OCI-LY1 (cell line): ENCODE measurements around the gene GLTP.

Source experiments
- H2AFZ ChIP-seq: fragments of 200-600 bp; sonication (generic), shearing (Covaris generic); 2 replicates; pipeline ENCODE4 v1.6.0; 2014; ENCODE audit warnings: antibody characterized with exemption, mild to moderate bottlenecking, low read length
- H3F3A ChIP-seq: fragments of 200-600 bp; sonication (generic), shearing (Covaris generic); 2 replicates; pipeline ENCODE4 v1.6.0; 2014; ENCODE audit warnings: mild to moderate bottlenecking, antibody characterized with exemption, low read length, moderate library complexity; ENCODE audit not compliant: insufficient read depth
- H3K27ac ChIP-seq: fragments of 200-600 bp; sonication (generic); 2 replicates; pipeline ENCODE4 v1.5.1; 2014; ENCODE audit warnings: low read length, mixed run types, mild to moderate bottlenecking, low read depth; ENCODE audit not compliant: poor library complexity, severe bottlenecking
- H3K27me3 ChIP-seq: fragments of 200-600 bp; sonication (generic); 2 replicates; pipeline ENCODE4 v1.6.0; 2014; ENCODE audit warnings: antibody characterized with exemption, mild to moderate bottlenecking, low read length, moderate library complexity; ENCODE audit not compliant: insufficient read depth
- H3K36me3 ChIP-seq: fragments of 200-600 bp; sonication (generic); 2 replicates; pipeline ENCODE4 v1.6.1; 2014; ENCODE audit warnings: mild to moderate bottlenecking, antibody characterized with exemption, low read length, moderate library complexity, mixed read lengths; ENCODE audit not compliant: insufficient read depth
- H3K4me1 ChIP-seq: fragments of 200-600 bp; sonication (generic); 2 replicates; pipeline ENCODE4 v1.5.1; 2014; ENCODE audit warnings: mild to moderate bottlenecking, low read length, moderate library complexity; ENCODE audit not compliant: insufficient read depth, severe bottlenecking
- H3K4me2 ChIP-seq: fragments of 200-600 bp; sonication (generic), shearing (Covaris generic); 2 replicates; pipeline ENCODE4 v1.6.1; 2014; ENCODE audit warnings: low read length
- H3K4me3 ChIP-seq: fragments of 200-600 bp; sonication (generic); 2 replicates; pipeline ENCODE4 v1.5.1; 2014; ENCODE audit warnings: low read length, low read depth, mild to moderate bottlenecking, mixed read lengths; ENCODE audit not compliant: poor library complexity, severe bottlenecking
- H3K79me2 ChIP-seq: fragments of 200-600 bp; shearing (Covaris generic); 2 replicates; pipeline ENCODE4 v1.6.1; 2016; ENCODE audit warnings: mixed run types, low read length, mixed read lengths; ENCODE audit not compliant: insufficient read depth
- H3K9ac ChIP-seq: fragments of 200-600 bp; sonication (generic), shearing (Covaris generic); 2 replicates; pipeline ENCODE4 v1.6.1; 2014; ENCODE audit warnings: mild to moderate bottlenecking, low read length, mixed read lengths
- H3K9me2 ChIP-seq: fragments of 200-600 bp; sonication (generic), shearing (Covaris generic); 2 replicates; pipeline ENCODE4 v1.6.1; 2014; ENCODE audit warnings: low read depth, mild to moderate bottlenecking, low read length, mixed read lengths
- H3K9me3 ChIP-seq: fragments of 200-600 bp; shearing (Covaris generic); 2 replicates; pipeline ENCODE4 v1.6.1; 2014; ENCODE audit warnings: low read length, mixed read lengths
- H4K20me1 ChIP-seq: fragments of 200-600 bp; sonication (generic), shearing (Covaris generic); 2 replicates; pipeline ENCODE4 v1.6.0; 2016; ENCODE audit warnings: mild to moderate bottlenecking, low read length; ENCODE audit not compliant: insufficient read depth
- CTCF ChIP-seq: fragments of 200-600 bp; sonication (generic), shearing (Covaris generic); IDR thresholded peaks from 2 replicates; pipeline ENCODE4 v1.5.1; 2017; ENCODE audit warnings: mild to moderate bottlenecking, antibody characterized with exemption, low read length, moderate library complexity, mixed read lengths
- EZH2 ChIP-seq: fragments of 200-600 bp; sonication (generic), shearing (Covaris generic); IDR thresholded peaks from 2 replicates; pipeline ENCODE4 v1.8.0; 2017; ENCODE audit warnings: borderline replicate concordance, mixed run types, mild to moderate bottlenecking, antibody characterized with exemption, low read length, moderate library complexity, mixed read lengths

GLTP gene

DNA sequence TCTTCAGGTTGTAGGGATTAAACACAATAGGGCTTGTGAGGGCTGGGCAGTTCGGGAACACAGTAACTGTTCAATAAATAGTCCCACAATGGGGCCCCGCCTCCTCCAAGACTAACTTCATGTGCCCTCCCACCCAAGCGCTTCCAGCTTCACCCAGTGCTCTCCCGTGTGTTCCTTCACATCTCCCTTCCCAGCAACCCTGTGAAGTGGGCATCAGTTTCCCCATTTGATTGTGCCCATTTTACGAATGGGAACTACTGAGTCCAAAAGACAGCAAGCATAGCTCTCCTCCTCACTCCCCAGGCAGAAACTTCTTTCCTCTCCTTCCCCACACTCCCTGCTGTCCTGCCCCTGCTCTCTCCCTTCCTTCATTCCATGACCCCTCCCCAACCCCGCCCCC is 40.9 kb downstream of the GLTP start:
- Histone ChIP-seq H3K27ac (no peak overlapping the region), H3K9me3 (no peaks in the 10 kb centered on the region), H3K9ac (no peak overlapping the region), H3K36me3 (no peaks in the 10 kb centered on the region), H3K4me2 (no peak overlapping the region), H4K20me1 (no peaks in the 10 kb centered on the region), H2AFZ (no peak overlapping the region), H3K4me3 (no peak overlapping the region), H3K4me1 (no peaks in the 10 kb centered on the region), H3K79me2 (no peaks in the 10 kb centered on the region), H3K27me3 (no peaks in the 10 kb centered on the region), H3F3A (no peaks in the 10 kb centered on the region), H3K9me2 (no peaks in the 10 kb centered on the region)
- no peak for TF ChIP-seq EZH2
- TF ChIP-seq CTCF = no peak

- Histone ChIP-seq H3K4me2 (no peak overlapping the region), H2AFZ (no peak overlapping the region), H3K27me3 (no peaks in the 10 kb centered on the region), H3F3A (no peaks in the 10 kb centered on the region), H3K79me2 (no peaks in the 10 kb centered on the region), H4K20me1 (no peaks in the 10 kb centered on the region), H3K9ac (no peak overlapping the region), H3K27ac (no peak overlapping the region), H3K36me3 (no peaks in the 10 kb centered on the region), H3K9me3 (no peaks in the 10 kb centered on the region), H3K9me2 (no peaks in the 10 kb centered on the region), H3K4me1 (no peaks in the 10 kb centered on the region), H3K4me3 (no peak overlapping the region)
- TF ChIP-seq CTCF = no peak
- no peak for TF ChIP-seq EZH2
Measured at GRCh38 chr12:109836916-109837315, 43.4 kb downstream of the GLTP start.

DNA sequence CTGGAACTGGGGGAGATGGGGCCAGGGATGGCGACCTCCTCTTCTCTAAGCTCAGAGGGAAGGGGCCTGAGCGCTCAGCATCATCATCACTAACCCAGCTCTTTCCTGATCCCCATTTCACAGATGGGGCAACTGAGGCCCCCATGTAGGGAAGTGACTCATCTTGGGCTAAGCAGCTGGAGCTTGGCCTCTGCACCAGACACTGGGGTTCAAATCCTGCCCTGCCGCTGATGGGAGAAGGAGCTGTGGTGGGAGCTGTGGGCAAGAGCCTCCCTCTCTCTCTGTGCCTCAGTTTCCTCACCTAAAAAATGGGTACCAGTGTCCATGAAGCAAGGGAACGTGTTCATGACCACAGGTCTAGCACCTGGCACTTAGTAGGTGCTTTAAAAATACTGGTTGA is 44.5 kb downstream of the GLTP start:
- Histone ChIP-seq H3K9me2 (no peaks in the 10 kb centered on the region), H3K27ac (no peak overlapping the region), H2AFZ (no peak overlapping the region), H3K4me3 (no peak overlapping the region), H4K20me1 (no peaks in the 10 kb centered on the region), H3K27me3 (no peaks in the 10 kb centered on the region), H3K79me2 (no peaks in the 10 kb centered on the region), H3F3A (no peaks in the 10 kb centered on the region), H3K9me3 (no peaks in the 10 kb centered on the region), H3K4me2 (no peak overlapping the region), H3K36me3 (no peaks in the 10 kb centered on the region), H3K9ac (no peak overlapping the region), H3K4me1 (no peaks in the 10 kb centered on the region)
- TF ChIP-seq CTCF = no peak
- TF ChIP-seq EZH2 = no peak
